ENCODE measurements around the gene PACS2. TPM values are rescaled to one million over a fixed set of nuclear protein-coding genes. Genes with fewer than 3 reads are reported as not detected.
"Not testable (repeated sequence)": the region's sequence is repeated elsewhere in the genome, so short reads cannot be mapped to it uniquely, and the experiment has no call there.

Gene PACS2
- total RNA-seq, 2 experiments from 2014 or later, result 26.7 to 30.4 TPM

- TF ChIP-seq CTCF (IDR thresholded peaks at IDR 0.05), result no peak
- Mint-ChIP-seq H3K27ac (peak overlapping the region; percentile 57), H3K27me3 (no peaks in the 10 kb centered on the region), H3K36me3 (ENCODE audit: low read depth) (no peaks in the 10 kb centered on the region), H3K4me3 (no peak overlapping the region), H3K9me3 (no peaks in the 10 kb centered on the region), H3K4me1 (ENCODE audit: low read depth) (peaks cover 38% of the 10 kb centered on the region)
- ChIA-PET CTCF (interaction anchor here (1.0 to 1.1 kb wide), 2 partner anchors 11 to 87 kb away, joined by 3 to 5 read pairs; partner anchors contain the start of gene BRF1), POLR2A (interaction anchor here (2.2 kb wide), 1 partner anchor 10 kb away, joined by 8 read pairs; the partner anchor contains the start of gene BRF1)
- peak; percentile 38 for DNase-seq
- intact Hi-C loops (cut with micrococcal nuclease), result no loop called here
- no peak for ATAC-seq
Observed at GRCh38 chr14:105290621-105291346, 23.8 kb upstream of the PACS2 start.

GRCh38 chr14:105292826-105293711 lies 21.5 kb upstream of the PACS2 start:
- Mint-ChIP-seq H3K4me3 (peak overlapping the region; percentile 56), H3K27me3 (no peaks in the 10 kb centered on the region), H3K4me1 (ENCODE audit: low read depth) (peaks cover 39% of the 10 kb centered on the region), H3K36me3 (ENCODE audit: low read depth) (peaks cover 2% of the 10 kb centered on the region), H3K9me3 (no peaks in the 10 kb centered on the region), H3K27ac (peak overlapping the region; percentile 78)
- ATAC-seq, result peak; percentile 63
- DNase-seq, result peak; percentile 88
- no peak for TF ChIP-seq CTCF (IDR thresholded peaks at IDR 0.05)
- ChIA-PET POLR2A (interaction anchor here (0.6 to 2.1 kb wide), 7 partner anchors 8 to 70 kb away, joined by 3 to 7 read pairs (median 3); partner anchors contain the start of genes BRF1 and PACS2), CTCF (interaction anchor here (0.5 to 2.7 kb wide), 10 partner anchors 10 to 1923 kb away, joined by 3 to 12 read pairs (median 4); partner anchors contain the start of gene PACS2)
- intact Hi-C loops (cut with micrococcal nuclease), result no loop called here

DNA sequence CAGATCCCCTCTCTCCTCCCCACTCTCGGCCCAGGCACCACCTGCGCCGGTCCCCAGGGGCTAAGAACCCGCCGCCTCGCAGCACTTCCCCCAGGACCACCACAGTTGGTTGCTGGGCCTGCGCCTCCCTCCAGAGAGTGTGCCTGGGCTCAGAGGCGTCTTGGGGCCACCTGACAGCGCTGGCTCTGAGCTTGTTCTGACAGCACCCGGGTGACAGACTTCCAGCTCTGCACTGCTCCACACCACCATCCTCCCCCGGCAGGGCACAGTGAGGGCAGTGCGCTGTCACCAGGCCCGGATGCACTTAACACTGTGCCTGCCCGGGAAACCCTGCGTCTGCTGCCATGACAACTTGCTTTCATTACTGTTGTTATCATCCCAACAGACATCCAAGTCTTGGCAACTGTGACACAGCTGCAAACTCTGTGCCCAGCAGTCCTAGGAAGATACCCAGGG lies 20.4 kb upstream of the PACS2 start:
- ATAC-seq (peak; percentile 91), DNase-seq (peak; percentile 86)
- POLR2A ChIA-PET, result interaction anchor here (1.0 to 1.2 kb wide), 3 partner anchors 20 to 46 kb away, joined by 3 to 4 read pairs (median 3); partner anchors contain the start of genes BTBD6 and PACS2
- Mint-ChIP-seq H3K27me3 (no peaks in the 10 kb centered on the region), H3K4me1 (ENCODE audit: low read depth) (peaks cover 42% of the 10 kb centered on the region), H3K9me3 (no peaks in the 10 kb centered on the region), H3K4me3 (peak overlapping the region; percentile 14), H3K27ac (peak overlapping the region; percentile 83), H3K36me3 (ENCODE audit: low read depth) (peaks cover 2% of the 10 kb centered on the region)
- intact Hi-C loops (cut with micrococcal nuclease), result no loop called here
- CTCF ChIA-PET, result interaction anchor here (1.0 to 2.7 kb wide), 5 partner anchors 11 to 205 kb away, joined by 3 to 12 read pairs (median 4); no protein-coding TSS in a partner anchor
- TF ChIP-seq CTCF (IDR thresholded peaks at IDR 0.05), result no peak

GRCh38 chr14:105297311-105297710 lies 17.2 kb upstream of the PACS2 start:
- POLR2A ChIA-PET; intact Hi-C loops (cut with micrococcal nuclease); H3K36me3 Mint-ChIP-seq (ENCODE audit: low read depth); H3K4me3 Mint-ChIP-seq; H3K27me3 Mint-ChIP-seq; DNase-seq; H3K9me3 Mint-ChIP-seq; H3K27ac Mint-ChIP-seq; ATAC-seq: not testable (repeated sequence)
- peaks cover 40% of the 10 kb centered on the region for H3K4me1 Mint-ChIP-seq (ENCODE audit: low read depth)
- CTCF ChIA-PET, result interaction anchor here (1.0 kb wide), 2 partner anchors 8 to 207 kb away, joined by 3 read pairs; no protein-coding TSS in a partner anchor

All from activated CD8-positive, alpha-beta T cell treated with anti-CD3 and anti-CD28 coated beads for 36 hours (primary cell).